ENCODE data around the gene MSANTD7. TPM values are rescaled to one million over a fixed set of nuclear protein-coding genes. Genes with fewer than 3 reads are reported as not detected.
"Not testable (repeated sequence)": the region's sequence is repeated elsewhere in the genome, so short reads cannot be mapped to it uniquely, and the experiment has no call there.

The MSANTD7 gene
- total RNA-seq, 1 experiment from 2014 or later = 14.3 TPM

DNA sequence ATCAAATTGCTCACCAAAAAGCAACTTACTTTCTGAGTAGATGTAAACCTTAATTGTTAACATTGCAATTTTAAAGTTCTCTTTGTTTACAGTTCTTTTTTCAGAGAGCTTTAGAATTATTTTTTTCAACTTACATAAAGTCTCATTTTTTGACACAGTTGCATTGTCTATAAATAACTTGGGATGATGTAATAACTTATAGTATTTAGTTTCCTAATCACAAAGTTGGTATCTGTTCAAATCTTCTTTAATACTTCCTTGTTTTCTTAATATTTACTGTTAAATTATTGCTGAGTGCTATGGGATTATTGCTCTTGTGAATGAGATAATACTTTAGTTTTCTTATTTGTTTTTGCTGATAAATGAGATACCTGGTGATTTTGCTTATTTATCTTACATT is 21.7 kb downstream of the MSANTD7 start:
- no peaks in the 10 kb centered on the region for H3K27me3 Mint-ChIP-seq (ENCODE audit: low read depth)
- ChIA-PET POLR2A (no interaction called here), CTCF (no interaction called here)
- TF ChIP-seq ELF4 (CRISPR knock-in tag; IDR thresholded peaks at IDR 0.05; ENCODE audit: low read depth) = no peak
- no peak for TF ChIP-seq ZNF263 (CRISPR knock-in tag; IDR thresholded peaks at IDR 0.05; ENCODE audit: low read depth)
- no peak for TF ChIP-seq GRHL2 (CRISPR knock-in tag; IDR thresholded peaks at IDR 0.05; ENCODE audit: insufficient replicate concordance, severe bottlenecking)
- no peak for TF ChIP-seq SMAD3 (CRISPR knock-in tag; IDR thresholded peaks at IDR 0.05; ENCODE audit: borderline replicate concordance)
- TF ChIP-seq, protein P1, sequence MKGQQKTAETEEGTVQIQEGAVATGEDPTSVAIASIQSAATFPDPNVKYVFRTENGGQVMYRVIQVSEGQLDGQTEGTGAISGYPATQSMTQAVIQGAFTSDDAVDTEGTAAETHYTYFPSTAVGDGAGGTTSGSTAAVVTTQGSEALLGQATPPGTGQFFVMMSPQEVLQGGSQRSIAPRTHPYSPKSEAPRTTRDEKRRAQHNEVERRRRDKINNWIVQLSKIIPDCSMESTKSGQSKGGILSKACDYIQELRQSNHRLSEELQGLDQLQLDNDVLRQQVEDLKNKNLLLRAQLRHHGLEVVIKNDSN (CRISPR knock-in tag; IDR thresholded peaks at IDR 0.05) = no peak
- no peak for TF ChIP-seq ZNF219 (CRISPR knock-in tag; IDR thresholded peaks at IDR 0.05; ENCODE audit: borderline replicate concordance)
- TF ChIP-seq ESRRA (CRISPR knock-in tag; IDR thresholded peaks at IDR 0.05; ENCODE audit: borderline replicate concordance) = no peak
- no peak for TF ChIP-seq PRRX2 (CRISPR knock-in tag; IDR thresholded peaks at IDR 0.05)
- TF ChIP-seq ZNF416 (CRISPR knock-in tag; IDR thresholded peaks at IDR 0.05) = no peak
- no peak for TF ChIP-seq NR1H2 (CRISPR knock-in tag; IDR thresholded peaks at IDR 0.05)
- TF ChIP-seq, protein P2, sequence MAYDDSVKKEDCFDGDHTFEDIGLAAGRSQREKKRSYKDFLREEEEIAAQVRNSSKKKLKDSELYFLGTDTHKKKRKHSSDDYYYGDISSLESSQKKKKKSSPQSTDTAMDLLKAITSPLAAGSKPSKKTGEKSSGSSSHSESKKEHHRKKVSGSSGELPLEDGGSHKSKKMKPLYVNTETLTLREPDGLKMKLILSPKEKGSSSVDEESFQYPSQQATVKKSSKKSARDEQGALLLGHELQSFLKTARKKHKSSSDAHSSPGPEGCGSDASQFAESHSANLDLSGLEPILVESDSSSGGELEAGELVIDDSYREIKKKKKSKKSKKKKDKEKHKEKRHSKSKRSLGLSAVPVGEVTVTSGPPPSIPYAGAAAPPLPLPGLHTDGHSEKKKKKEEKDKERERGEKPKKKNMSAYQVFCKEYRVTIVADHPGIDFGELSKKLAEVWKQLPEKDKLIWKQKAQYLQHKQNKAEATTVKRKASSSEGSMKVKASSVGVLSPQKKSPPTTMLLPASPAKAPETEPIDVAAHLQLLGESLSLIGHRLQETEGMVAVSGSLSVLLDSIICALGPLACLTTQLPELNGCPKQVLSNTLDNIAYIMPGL (CRISPR knock-in tag; IDR thresholded peaks at IDR 0.05) = no peak
- no peak for TF ChIP-seq ETV6 (CRISPR knock-in tag; IDR thresholded peaks at IDR 0.05)
- ATAC-seq (no peak), DNase-seq (ENCODE audit: low spot score) (no peak)
- H3K9me3 Mint-ChIP-seq = no peaks in the 10 kb centered on the region
- H3K27ac Mint-ChIP-seq = no peak overlapping the region
- H3K4me3 Mint-ChIP-seq = no peak overlapping the region
- peaks cover 35% of the 10 kb centered on the region for H3K36me3 Mint-ChIP-seq
- no peaks in the 10 kb centered on the region for H3K4me1 Mint-ChIP-seq

DNA sequence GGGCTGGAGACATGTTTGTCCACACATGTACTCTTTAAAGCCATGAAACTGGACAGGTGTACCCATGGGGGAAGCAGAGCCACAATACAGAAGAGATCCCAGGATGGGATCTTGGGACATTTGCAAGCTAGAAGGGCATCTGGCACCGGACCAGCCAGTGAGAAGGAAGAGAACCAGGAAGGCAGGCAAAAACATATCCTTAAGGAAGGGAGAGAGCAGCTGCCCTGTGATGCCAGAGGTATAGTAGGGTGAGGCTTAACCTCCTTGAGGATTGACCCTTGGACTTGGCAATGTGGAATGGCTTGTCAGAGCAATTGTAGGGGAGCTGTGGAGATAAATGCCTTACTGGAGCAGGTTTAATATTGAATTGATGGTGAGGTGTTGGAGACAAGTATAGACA is 22.7 kb downstream of the MSANTD7 start:
- no peak for TF ChIP-seq CREM (CRISPR knock-in tag; IDR thresholded peaks at IDR 0.05)
- H3K9me3 Mint-ChIP-seq = no peaks in the 10 kb centered on the region
- no peaks in the 10 kb centered on the region for H3K4me1 Mint-ChIP-seq
- POLR2A ChIA-PET = no interaction called here
- peaks cover 31% of the 10 kb centered on the region for H3K36me3 Mint-ChIP-seq
- no peak overlapping the region for H3K27ac Mint-ChIP-seq
- ATAC-seq = no peak
- CTCF ChIA-PET = no interaction called here
- no peak overlapping the region for H3K4me3 Mint-ChIP-seq
- DNase-seq (ENCODE audit: low spot score) = no peak
- no peaks in the 10 kb centered on the region for H3K27me3 Mint-ChIP-seq (ENCODE audit: low read depth)

DNA sequence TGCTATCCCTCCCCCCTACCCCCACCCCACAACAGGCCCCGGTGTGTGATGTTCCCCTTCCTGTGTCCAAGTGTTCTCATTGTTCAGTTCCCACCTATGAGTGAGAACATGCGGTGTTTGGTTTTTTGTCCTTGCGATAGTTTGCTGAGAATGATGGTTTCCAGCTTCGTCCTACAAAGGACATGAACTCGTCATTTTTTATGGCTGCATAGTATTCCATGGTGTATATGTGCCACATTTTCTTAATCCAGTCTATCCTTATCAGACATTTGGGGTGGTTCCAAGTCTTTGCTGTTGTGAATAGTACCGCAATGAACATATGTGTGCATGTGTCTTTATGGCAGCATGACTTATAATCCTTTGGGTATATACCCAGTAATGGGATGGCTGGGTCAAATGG is 26.4 kb downstream of the MSANTD7 start:
- H3K27me3 Mint-ChIP-seq (ENCODE audit: low read depth); ATAC-seq; CTCF ChIA-PET; H3K4me3 Mint-ChIP-seq; H3K9me3 Mint-ChIP-seq; H3K27ac Mint-ChIP-seq; H3K4me1 Mint-ChIP-seq; DNase-seq (ENCODE audit: low spot score); POLR2A ChIA-PET: not testable (repeated sequence)
- H3K36me3 Mint-ChIP-seq = peaks cover 35% of the 10 kb centered on the region

DNA sequence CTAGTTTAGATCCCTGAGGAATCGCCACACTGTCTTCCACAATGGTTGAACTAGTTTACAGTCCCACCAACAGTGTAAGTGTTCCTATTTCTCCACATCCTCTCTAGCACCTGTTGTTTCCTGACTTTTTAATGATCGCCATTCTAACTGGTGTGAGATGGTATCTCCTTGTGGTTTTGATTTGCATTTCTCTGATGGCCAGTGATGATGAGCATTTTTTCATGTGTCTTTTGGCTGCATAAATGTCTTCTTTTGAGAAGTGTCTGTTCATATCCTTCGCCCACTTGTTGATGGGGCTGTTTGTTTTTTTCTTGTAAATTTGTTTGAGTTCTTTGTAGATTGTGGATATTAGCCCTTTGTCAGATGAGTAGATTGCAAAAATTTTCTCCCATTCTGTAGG is 26.8 kb downstream of the MSANTD7 start:
- H3K27me3 Mint-ChIP-seq (ENCODE audit: low read depth); H3K9me3 Mint-ChIP-seq; H3K4me1 Mint-ChIP-seq; H3K27ac Mint-ChIP-seq; POLR2A ChIA-PET; H3K4me3 Mint-ChIP-seq; CTCF ChIA-PET; DNase-seq (ENCODE audit: low spot score); ATAC-seq: not testable (repeated sequence)
- H3K36me3 Mint-ChIP-seq = peaks cover 39% of the 10 kb centered on the region

DNA sequence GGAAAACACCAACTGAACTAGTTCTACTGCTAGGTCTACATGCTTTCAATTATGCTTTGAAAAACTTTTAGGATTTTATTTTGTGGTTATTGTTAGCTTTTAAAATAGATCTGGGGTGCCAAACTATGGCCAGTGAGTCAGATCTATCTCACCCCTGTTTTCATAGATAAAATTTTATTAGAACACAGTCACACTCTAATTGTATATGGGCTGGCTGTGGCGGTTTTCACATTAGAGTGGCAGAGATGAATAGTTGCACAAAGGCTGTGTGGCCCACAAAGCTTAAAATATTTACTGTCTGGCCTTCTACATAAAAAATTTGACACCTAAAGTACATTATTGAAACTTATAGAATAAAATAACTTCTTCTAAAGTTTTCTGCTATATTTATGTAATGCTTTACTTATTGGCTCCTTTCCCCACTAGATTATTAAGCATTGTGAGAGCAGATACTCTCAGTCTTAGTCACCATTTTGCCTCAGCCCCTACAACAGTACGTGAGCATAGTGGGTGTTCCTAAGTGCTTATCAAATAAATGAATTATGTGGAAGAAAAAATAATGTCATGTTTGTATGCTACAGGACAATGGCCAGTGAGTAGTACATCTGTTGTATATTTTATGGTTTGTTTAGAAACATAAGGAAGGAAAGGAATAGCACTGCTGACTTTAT is 35.1 kb downstream of the MSANTD7 start:
- Mint-ChIP-seq H3K4me1 (peaks cover 19% of the 10 kb centered on the region), H3K4me3 (no peak overlapping the region), H3K27ac (no peak overlapping the region), H3K36me3 (peaks cover 16% of the 10 kb centered on the region), H3K27me3 (ENCODE audit: low read depth) (no peaks in the 10 kb centered on the region), H3K9me3 (no peaks in the 10 kb centered on the region)
- ATAC-seq (no peak), DNase-seq (ENCODE audit: low spot score) (no peak)
- ChIA-PET CTCF (no interaction called here), POLR2A (interaction anchor here (1.7 kb wide), 1 partner anchor 35 kb away, joined by 4 read pairs; the partner anchor contains the start of genes CDNF, HSPA14 and MSANTD7)
- TF ChIP-seq ZNF671 (CRISPR knock-in tag; IDR thresholded peaks at IDR 0.05) (no peak), TP53 (CRISPR knock-in tag; IDR thresholded peaks at IDR 0.05) (no peak), TCF7 (CRISPR knock-in tag; IDR thresholded peaks at IDR 0.05; ENCODE audit: low read depth) (no peak), KAT7 (CRISPR knock-in tag; IDR thresholded peaks at IDR 0.05; ENCODE audit: borderline replicate concordance) (no peak), SOX15 (CRISPR knock-in tag; IDR thresholded peaks at IDR 0.05) (no peak), GABPB1 (CRISPR knock-in tag; IDR thresholded peaks at IDR 0.05) (no peak), OVOL2 (CRISPR knock-in tag; IDR thresholded peaks at IDR 0.05; ENCODE audit: borderline replicate concordance) (no peak)
- TF ChIP-seq, protein P3, sequence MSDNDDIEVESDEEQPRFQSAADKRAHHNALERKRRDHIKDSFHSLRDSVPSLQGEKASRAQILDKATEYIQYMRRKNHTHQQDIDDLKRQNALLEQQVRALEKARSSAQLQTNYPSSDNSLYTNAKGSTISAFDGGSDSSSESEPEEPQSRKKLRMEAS (CRISPR knock-in tag; IDR thresholded peaks at IDR 0.05) = no peak
- TF ChIP-seq, protein P4, sequence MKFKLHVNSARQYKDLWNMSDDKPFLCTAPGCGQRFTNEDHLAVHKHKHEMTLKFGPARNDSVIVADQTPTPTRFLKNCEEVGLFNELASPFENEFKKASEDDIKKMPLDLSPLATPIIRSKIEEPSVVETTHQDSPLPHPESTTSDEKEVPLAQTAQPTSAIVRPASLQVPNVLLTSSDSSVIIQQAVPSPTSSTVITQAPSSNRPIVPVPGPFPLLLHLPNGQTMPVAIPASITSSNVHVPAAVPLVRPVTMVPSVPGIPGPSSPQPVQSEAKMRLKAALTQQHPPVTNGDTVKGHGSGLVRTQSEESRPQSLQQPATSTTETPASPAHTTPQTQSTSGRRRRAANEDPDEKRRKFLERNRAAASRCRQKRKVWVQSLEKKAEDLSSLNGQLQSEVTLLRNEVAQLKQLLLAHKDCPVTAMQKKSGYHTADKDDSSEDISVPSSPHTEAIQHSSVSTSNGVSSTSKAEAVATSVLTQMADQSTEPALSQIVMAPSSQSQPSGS (CRISPR knock-in tag; IDR thresholded peaks at IDR 0.05; ENCODE audit: borderline replicate concordance, low read depth) = no peak
- TF ChIP-seq, protein P5, sequence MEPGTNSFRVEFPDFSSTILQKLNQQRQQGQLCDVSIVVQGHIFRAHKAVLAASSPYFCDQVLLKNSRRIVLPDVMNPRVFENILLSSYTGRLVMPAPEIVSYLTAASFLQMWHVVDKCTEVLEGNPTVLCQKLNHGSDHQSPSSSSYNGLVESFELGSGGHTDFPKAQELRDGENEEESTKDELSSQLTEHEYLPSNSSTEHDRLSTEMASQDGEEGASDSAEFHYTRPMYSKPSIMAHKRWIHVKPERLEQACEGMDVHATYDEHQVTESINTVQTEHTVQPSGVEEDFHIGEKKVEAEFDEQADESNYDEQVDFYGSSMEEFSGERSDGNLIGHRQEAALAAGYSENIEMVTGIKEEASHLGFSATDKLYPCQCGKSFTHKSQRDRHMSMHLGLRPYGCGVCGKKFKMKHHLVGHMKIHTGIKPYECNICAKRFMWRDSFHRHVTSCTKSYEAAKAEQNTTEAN (CRISPR knock-in tag; IDR thresholded peaks at IDR 0.05) = no peak
